IPS-20b (cell line): Measurements from ENCODE around the gene MCM9.
A peak's percentile ranks its signal among the peaks of the same experiment; 100 is the strongest.
"Not testable (repeated sequence)": the region's sequence is repeated elsewhere in the genome, so short reads cannot be mapped to it uniquely, and the experiment has no call there.

ENCODE experiments used
- H3K27ac ChIP-seq: one replicate; pipeline ENCODE4 v1.5.1; 2013; ENCODE audit warnings: low read length
- H3K27me3 ChIP-seq: 2 replicates; pipeline ENCODE4 v1.6.1; 2013; ENCODE audit warnings: mild to moderate bottlenecking, low read length, inconsistent platforms; ENCODE audit not compliant: insufficient read depth
- H3K36me3 ChIP-seq: 2 replicates; pipeline ENCODE4 v1.6.1; 2013; ENCODE audit warnings: low read depth, mild to moderate bottlenecking, inconsistent platforms, low read length, moderate library complexity; ENCODE audit not compliant: insufficient read depth
- H3K4me1 ChIP-seq: 2 replicates; pipeline ENCODE4 v1.6.1; 2013; ENCODE audit warnings: mild to moderate bottlenecking, control low read depth, inconsistent platforms, low read length, moderate library complexity; ENCODE audit not compliant: insufficient read depth
- H3K4me3 ChIP-seq: 2 replicates; pipeline ENCODE4 v1.5.1; 2013; ENCODE audit warnings: mild to moderate bottlenecking, low read length, inconsistent platforms
- H3K9ac ChIP-seq: 2 replicates; pipeline ENCODE4 v1.6.1; 2013; ENCODE audit warnings: low read depth, mild to moderate bottlenecking, inconsistent platforms, low read length, moderate library complexity
- H3K9me3 ChIP-seq: 2 replicates; pipeline ENCODE4 v1.6.1; 2013; ENCODE audit warnings: mild to moderate bottlenecking, low read depth, low read length, inconsistent platforms; ENCODE audit not compliant: insufficient read depth

Gene MCM9

GRCh38 chr6:118810420-118811027 lies 124.4 kb downstream of the MCM9 start:
- Histone ChIP-seq H3K4me3 (no peak overlapping the region), H3K27me3 (no peaks in the 10 kb centered on the region), H3K27ac (no peak overlapping the region), H3K36me3 (peaks cover 7% of the 10 kb centered on the region), H3K4me1 (no peaks in the 10 kb centered on the region), H3K9ac (no peak overlapping the region), H3K9me3 (no peaks in the 10 kb centered on the region; the same call in 1 of the 2 replicates)

GRCh38 chr6:118808793-118809638 lies 125.9 kb downstream of the MCM9 start:
- Histone ChIP-seq H3K9me3 (no peaks in the 10 kb centered on the region; the same call in 1 of the 2 replicates), H3K27ac (no peak overlapping the region), H3K4me1 (no peaks in the 10 kb centered on the region), H3K36me3 (no peaks in the 10 kb centered on the region), H3K4me3 (no peak overlapping the region), H3K27me3 (no peaks in the 10 kb centered on the region), H3K9ac (no peak overlapping the region)

- no peak overlapping the region for H3K9ac ChIP-seq
- H3K27ac ChIP-seq = no peak overlapping the region
- H3K4me1 ChIP-seq = no peaks in the 10 kb centered on the region
- H3K9me3 ChIP-seq = no peaks in the 10 kb centered on the region
- H3K36me3 ChIP-seq = no peaks in the 10 kb centered on the region
- H3K27me3 ChIP-seq = no peaks in the 10 kb centered on the region
- no peak overlapping the region for H3K4me3 ChIP-seq
Observed at GRCh38 chr6:118804091-118804490, 130.9 kb downstream of the MCM9 start.

- H3K9ac ChIP-seq = no peak overlapping the region
- peaks cover 1% of the 10 kb centered on the region; the same call in 1 of the 2 replicates for H3K9me3 ChIP-seq
Observed at GRCh38 chr6:118801257-118801656, 133.7 kb downstream of the MCM9 start.

GRCh38 chr6:118800394-118801071 lies 134.4 kb downstream of the MCM9 start:
- Histone ChIP-seq H3K27ac (no peak overlapping the region), H3K9me3 (peaks cover 8% of the 10 kb centered on the region; the same call in 1 of the 2 replicates), H3K27me3 (no peaks in the 10 kb centered on the region), H3K36me3 (no peaks in the 10 kb centered on the region), H3K4me1 (no peaks in the 10 kb centered on the region), H3K4me3 (peak overlapping the region; percentile 36; the same call in 1 of the 2 replicates), H3K9ac (no peak overlapping the region)

More at GRCh38 chr6:118801257-118801656, 133.7 kb downstream of the MCM9 start:
- no peaks in the 10 kb centered on the region for H3K27me3 ChIP-seq
- no peaks in the 10 kb centered on the region for H3K4me1 ChIP-seq
- no peaks in the 10 kb centered on the region for H3K36me3 ChIP-seq
- no peak overlapping the region for H3K4me3 ChIP-seq
- no peak overlapping the region for H3K27ac ChIP-seq

GRCh38 chr6:118799826-118800225 lies 135.1 kb downstream of the MCM9 start:
- H3K9ac ChIP-seq = no peak overlapping the region
- H3K36me3 ChIP-seq = no peaks in the 10 kb centered on the region

GRCh38 chr6:118796548-118796947 lies 138.4 kb downstream of the MCM9 start:
- not testable (repeated sequence) for H3K27me3 ChIP-seq, H3K9ac ChIP-seq, H3K4me1 ChIP-seq, H3K9me3 ChIP-seq, H3K36me3 ChIP-seq, H3K27ac ChIP-seq, H3K4me3 ChIP-seq

More at GRCh38 chr6:118799826-118800225, 135.1 kb downstream of the MCM9 start:
- Histone ChIP-seq H3K9me3 (peaks cover 10% of the 10 kb centered on the region; the same call in 1 of the 2 replicates), H3K27ac (no peak overlapping the region), H3K4me1 (no peaks in the 10 kb centered on the region), H3K4me3 (no peak overlapping the region), H3K27me3 (no peaks in the 10 kb centered on the region)

- Histone ChIP-seq H3K9me3 (peaks cover 10% of the 10 kb centered on the region; the same call in 1 of the 2 replicates), H3K27me3 (no peaks in the 10 kb centered on the region), H3K27ac (no peak overlapping the region)
Observed at GRCh38 chr6:118791499-118791898, 143.5 kb downstream of the MCM9 start.

GRCh38 chr6:118789954-118790353 lies 145.0 kb downstream of the MCM9 start:
- Histone ChIP-seq H3K27me3 (no peaks in the 10 kb centered on the region), H3K4me1 (no peaks in the 10 kb centered on the region), H3K4me3 (no peak overlapping the region)

More at GRCh38 chr6:118791499-118791898, 143.5 kb downstream of the MCM9 start:
- no peaks in the 10 kb centered on the region for H3K4me1 ChIP-seq
- no peak overlapping the region for H3K4me3 ChIP-seq
- H3K36me3 ChIP-seq = no peaks in the 10 kb centered on the region
- no peak overlapping the region for H3K9ac ChIP-seq

GRCh38 chr6:118789419-118789818 lies 145.5 kb downstream of the MCM9 start:
- H3K9ac ChIP-seq = no peak overlapping the region
- H3K4me3 ChIP-seq = no peak overlapping the region
- no peaks in the 10 kb centered on the region for H3K36me3 ChIP-seq
- H3K4me1 ChIP-seq = no peaks in the 10 kb centered on the region; the same call in 1 of the 2 replicates
- no peaks in the 10 kb centered on the region for H3K27me3 ChIP-seq
- H3K9me3 ChIP-seq = no peaks in the 10 kb centered on the region
- H3K27ac ChIP-seq = no peak overlapping the region

More at GRCh38 chr6:118789954-118790353, 145.0 kb downstream of the MCM9 start:
- no peak overlapping the region for H3K27ac ChIP-seq
- H3K9ac ChIP-seq = no peak overlapping the region
- no peaks in the 10 kb centered on the region for H3K9me3 ChIP-seq
- no peaks in the 10 kb centered on the region for H3K36me3 ChIP-seq

- no peak overlapping the region for H3K4me3 ChIP-seq
- no peaks in the 10 kb centered on the region; the same call in 1 of the 2 replicates for H3K4me1 ChIP-seq
- no peaks in the 10 kb centered on the region for H3K9me3 ChIP-seq
- H3K9ac ChIP-seq = no peak overlapping the region
- no peak overlapping the region for H3K27ac ChIP-seq
- H3K27me3 ChIP-seq = no peaks in the 10 kb centered on the region
- no peaks in the 10 kb centered on the region for H3K36me3 ChIP-seq
Observed at GRCh38 chr6:118788702-118789101, 146.3 kb downstream of the MCM9 start.
